8988T (cell line): ENCODE measurements around the gene ITM2C.

ENCODE experiments used
- DNase-seq: peaks from one replicate; pipeline ENCODE4 v3.0.0; 2011

Gene ITM2C

GRCh38 chr2:230874456-230874855, 9.7 kb downstream of the ITM2C start:
- DNase-seq: no peak

- no peak for DNase-seq
Observed at GRCh38 chr2:230874876-230875275, 10.1 kb downstream of the ITM2C start.

- DNase-seq: no peak
Observed at GRCh38 chr2:230875347-230876315, 10.9 kb downstream of the ITM2C start.

- DNase-seq: no peak
Observed at GRCh38 chr2:230877116-230877758, 12.5 kb downstream of the ITM2C start.

GRCh38 chr2:230877759-230878598, 13.2 kb downstream of the ITM2C start:
- DNase-seq: no peak

- no peak for DNase-seq
Observed at GRCh38 chr2:230878599-230879188, 14.0 kb downstream of the ITM2C start.

- DNase-seq: no peak
Observed at GRCh38 chr2:230879271-230879882, 14.6 kb downstream of the ITM2C start.

- no peak for DNase-seq
Observed at GRCh38 chr2:230879891-230880290, 15.1 kb downstream of the ITM2C start.

GRCh38 chr2:230881840-230882239, 17.1 kb downstream of the ITM2C start:
- DNase-seq: no peak

GRCh38 chr2:230885463-230886130, 20.9 kb downstream of the ITM2C start:
- DNase-seq: no peak

GRCh38 chr2:230886206-230886605, 21.5 kb downstream of the ITM2C start:
- no peak for DNase-seq

- DNase-seq: no peak
Observed at GRCh38 chr2:230886671-230887071, 21.9 kb downstream of the ITM2C start.

GRCh38 chr2:230887342-230887741, 22.6 kb downstream of the ITM2C start:
- no peak for DNase-seq

- no peak for DNase-seq
Observed at GRCh38 chr2:230888824-230889400, 24.2 kb downstream of the ITM2C start.

GRCh38 chr2:230889911-230890601, 25.3 kb downstream of the ITM2C start:
- DNase-seq: no peak

GRCh38 chr2:230890646-230891045, 25.9 kb downstream of the ITM2C start:
- no peak for DNase-seq

- DNase-seq: no peak
Observed at GRCh38 chr2:230891064-230891463, 26.3 kb downstream of the ITM2C start.

GRCh38 chr2:230891509-230891908, 26.8 kb downstream of the ITM2C start:
- DNase-seq: no peak

GRCh38 chr2:230893338-230893737, 28.6 kb downstream of the ITM2C start:
- no peak for DNase-seq
